Lung (tissue), 12 donors: ENCODE results near the gene NOC2L. TPM values are rescaled to one million over a fixed set of nuclear protein-coding genes. Genes with fewer than 3 reads are reported as not detected.

ENCODE experiments used
- ATAC-seq: fragments of 200-7000 bp; cut with Tn5 transposase; one replicate; pipeline ENCODE4 v1.9.1; 2020; ENCODE audit warnings: moderate number of reproducible peaks; ENCODE audit not compliant: insufficient read depth, low FRiP score
- DNase-seq, 3 donors: peaks; one replicate each; pipeline ENCODE4 v3.0.0-alpha.2; 2013 to 2017
- H3K27ac ChIP-seq, 2 donors: one replicate each; pipeline ENCODE4 v1.5.1; 2013; ENCODE audit warnings: mild to moderate bottlenecking in 2 of 2, moderate library complexity in 2 of 2, control low read depth in 1 of 2, inconsistent platforms in 1 of 2, low read depth in 1 of 2, low read length in 1 of 2
- H3K27me3 ChIP-seq, 3 donors: one replicate each; pipeline ENCODE4 v1.5.1; 2013; ENCODE audit warnings: low read length in 2 of 3; ENCODE audit not compliant: control insufficient read depth in 3 of 3, insufficient read depth in 3 of 3
- H3K36me3 ChIP-seq, 4 donors: one replicate each; pipeline ENCODE4 v1.5.1; 2013; ENCODE audit warnings: low read length in 4 of 4, mild to moderate bottlenecking in 1 of 4, moderate library complexity in 1 of 4; ENCODE audit not compliant: control insufficient read depth in 4 of 4, insufficient read depth in 4 of 4
- H3K4me1 ChIP-seq, 5 donors: one replicate each; pipeline ENCODE4 v1.5.1; 2013; ENCODE audit warnings: low read length in 5 of 5, mild to moderate bottlenecking in 2 of 5, moderate library complexity in 1 of 5; ENCODE audit not compliant: control insufficient read depth in 5 of 5, insufficient read depth in 5 of 5
- H3K4me3 ChIP-seq: one replicate; pipeline ENCODE4 v1.5.1; 2013; ENCODE audit warnings: mild to moderate bottlenecking, control low read depth, moderate library complexity
- H3K9ac ChIP-seq, 2 donors: one replicate each; pipeline ENCODE4 v1.5.1; 2013; ENCODE audit warnings: low read length in 2 of 2, control low read depth in 1 of 2; ENCODE audit not compliant: insufficient read depth in 1 of 2
- H3K9me3 ChIP-seq, 4 donors: one replicate each; pipeline ENCODE4 v1.5.1; 2013; ENCODE audit warnings: low read length in 3 of 4, mild to moderate bottlenecking in 1 of 4, moderate library complexity in 1 of 4; ENCODE audit not compliant: control insufficient read depth in 4 of 4, insufficient read depth in 3 of 4
- WGBS, 2 donors: extraction: QIAGEN DNeasy Blood & Tissue Kit; methylation state at CpG; one replicate each; pipeline ENCODE4 v1.1.7; 2013; 5-methylcytosine and 5-hydroxymethylcytosine counted together
- polyA plus RNA-seq, 2 donors: library from polyadenylated mRNA; stranded (reverse); fragments of 200-250 nt; gene quantifications; one replicate each; pipeline ENCODE4 v1.2.1, GENCODE V29; 2013
- total RNA-seq, 2 donors: library from RNA; depleted of rRNA in 1 of 2; stranded (reverse); fragments of >200 nt in 1 of 2; gene quantifications; one replicate each; pipeline ENCODE4 v1.2.1, GENCODE V29; 2014 to 2021
- TF ChIP-seq, protein P1 (sequence below): IDR thresholded peaks from 2 replicates; pipeline ENCODE4 v1.5.1; 2012; ENCODE audit warnings: mild to moderate bottlenecking; ENCODE audit errors: control extremely low read depth, extremely low read depth
- donor health status: control.
- donor health status: control.
- donor health status: Bipolar disorder and iron deficiency.
- donor health status: healthy.
- donor health status: DM: yes; HTN: yes; CAD: no.

Gene NOC2L
- total and polyA plus RNA-seq, 4 donors = 39.0 to 86.6 (median 67.7) TPM

DNA sequence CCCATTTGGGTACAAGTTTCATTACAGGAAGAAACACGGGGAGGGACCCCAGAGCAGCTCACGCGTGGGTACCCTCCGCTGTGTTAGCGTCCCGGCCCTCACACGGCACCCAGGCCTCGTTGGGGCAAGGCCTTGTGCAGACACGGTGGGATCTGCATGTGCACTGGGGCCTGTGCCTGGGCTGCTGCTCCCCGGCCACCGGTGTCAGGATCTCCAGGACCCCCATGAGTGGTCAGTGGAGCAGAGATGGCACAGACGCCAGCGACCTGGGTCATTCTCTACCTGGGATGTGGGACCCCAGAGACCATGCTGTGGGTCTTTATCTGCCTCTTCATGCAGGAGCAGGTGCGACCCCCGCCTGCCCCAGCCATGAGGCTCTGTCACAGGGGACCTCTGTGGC is 40.7 kb downstream of the NOC2L start:
- Histone ChIP-seq H3K36me3 (peaks cover 0 to 12% (median 0%) of the 10 kb centered on the region in 4 donors), H3K4me3 (no peak overlapping the region), H3K9ac (no peak overlapping the region), H3K9me3 (no peaks in the 10 kb centered on the region), H3K27me3 (peaks cover 0 to 20% (median 0%) of the 10 kb centered on the region in 3 donors), H3K27ac (no peak overlapping the region), H3K4me1 (peaks cover 0 to 72% (median 26%) of the 10 kb centered on the region in 5 donors)
- ATAC-seq = no peak
- DNase-seq = no peak
- WGBS, 2 donors = 77 to 88% methylated on average over 15 of the region's 15 CpGs
- TF ChIP-seq, protein P1, sequence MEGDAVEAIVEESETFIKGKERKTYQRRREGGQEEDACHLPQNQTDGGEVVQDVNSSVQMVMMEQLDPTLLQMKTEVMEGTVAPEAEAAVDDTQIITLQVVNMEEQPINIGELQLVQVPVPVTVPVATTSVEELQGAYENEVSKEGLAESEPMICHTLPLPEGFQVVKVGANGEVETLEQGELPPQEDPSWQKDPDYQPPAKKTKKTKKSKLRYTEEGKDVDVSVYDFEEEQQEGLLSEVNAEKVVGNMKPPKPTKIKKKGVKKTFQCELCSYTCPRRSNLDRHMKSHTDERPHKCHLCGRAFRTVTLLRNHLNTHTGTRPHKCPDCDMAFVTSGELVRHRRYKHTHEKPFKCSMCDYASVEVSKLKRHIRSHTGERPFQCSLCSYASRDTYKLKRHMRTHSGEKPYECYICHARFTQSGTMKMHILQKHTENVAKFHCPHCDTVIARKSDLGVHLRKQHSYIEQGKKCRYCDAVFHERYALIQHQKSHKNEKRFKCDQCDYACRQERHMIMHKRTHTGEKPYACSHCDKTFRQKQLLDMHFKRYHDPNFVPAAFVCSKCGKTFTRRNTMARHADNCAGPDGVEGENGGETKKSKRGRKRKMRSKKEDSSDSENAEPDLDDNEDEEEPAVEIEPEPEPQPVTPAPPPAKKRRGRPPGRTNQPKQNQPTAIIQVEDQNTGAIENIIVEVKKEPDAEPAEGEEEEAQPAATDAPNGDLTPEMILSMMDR = no peak

DNA sequence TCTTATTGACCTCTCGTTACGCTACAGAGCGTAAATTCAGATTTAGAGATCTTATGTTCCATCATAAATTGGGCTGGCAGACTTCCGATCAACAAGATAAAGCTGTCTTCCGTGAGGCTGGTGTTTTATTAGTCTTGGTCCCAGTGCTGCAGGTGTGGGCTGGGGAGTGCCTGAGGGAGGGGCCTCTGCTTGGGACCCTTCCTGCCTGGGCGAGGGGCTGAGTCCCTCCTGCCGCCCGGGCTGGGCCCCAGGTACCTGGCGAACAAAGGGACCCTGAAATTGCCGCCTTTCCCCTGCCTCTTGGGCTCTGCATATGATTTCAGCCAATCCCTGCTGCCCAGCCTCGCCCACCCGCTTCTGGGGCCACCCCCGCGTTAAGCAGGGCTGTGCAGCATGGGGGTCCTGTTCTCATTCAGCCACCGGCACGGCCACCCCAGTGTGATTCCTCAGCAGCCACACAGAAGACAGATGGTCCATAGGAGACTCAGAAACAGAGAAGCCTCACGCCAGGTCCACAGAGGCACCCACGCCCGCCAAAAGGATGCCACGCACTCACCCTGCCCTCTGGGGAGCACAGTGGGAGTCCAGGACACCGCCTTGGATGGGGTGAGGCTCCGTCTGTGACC is 41.5 kb downstream of the NOC2L start:
- Histone ChIP-seq H3K9ac (no peak overlapping the region), H3K9me3 (no peaks in the 10 kb centered on the region), H3K4me1 (peaks cover 0 to 71% (median 23%) of the 10 kb centered on the region in 5 donors), H3K4me3 (no peak overlapping the region), H3K27ac (no peak overlapping the region), H3K27me3 (peaks cover 0 to 16% (median 0%) of the 10 kb centered on the region in 3 donors), H3K36me3 (peaks cover 0 to 6% (median 0%) of the 10 kb centered on the region in 4 donors)
- DNase-seq (no peak), ATAC-seq (no peak)
- TF ChIP-seq, protein P1 = no peak
- WGBS, 2 donors = 58 to 83% methylated on average over 22 of the region's 22 CpGs

DNA sequence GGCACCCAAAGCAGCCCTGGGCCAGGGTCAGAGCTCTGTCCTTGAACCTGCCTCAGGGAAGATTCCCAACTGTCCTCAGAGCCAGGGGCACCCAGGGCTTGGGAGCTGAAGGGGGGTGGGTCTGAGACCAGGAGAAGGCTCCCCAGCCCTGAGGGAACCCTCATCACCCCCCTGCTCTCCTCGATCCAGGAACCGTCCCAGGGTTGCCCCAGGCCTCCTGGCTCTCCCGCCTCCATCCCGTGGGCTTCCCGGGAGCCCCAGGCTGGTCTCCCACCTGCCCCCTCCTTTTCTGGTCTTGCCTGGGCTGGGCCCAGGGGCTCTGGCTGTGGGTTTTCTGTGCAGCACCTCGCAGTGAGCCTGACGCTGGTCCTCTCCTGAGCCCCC is 42.0 kb downstream of the NOC2L start:
- peaks cover 0 to 74% (median 23%) of the 10 kb centered on the region in 5 donors for H3K4me1 ChIP-seq
- peaks cover 0 to 5% (median 0%) of the 10 kb centered on the region in 4 donors for H3K36me3 ChIP-seq
- no peak overlapping the region for H3K4me3 ChIP-seq
- 52 to 65% methylated on average over 7 of the region's 7 CpGs for WGBS, 2 donors
- H3K27me3 ChIP-seq = peaks cover 0 to 16% (median 0%) of the 10 kb centered on the region in 3 donors
- DNase-seq = peak in 1 of 3 donors; percentile 54
- no peak overlapping the region for H3K27ac ChIP-seq
- H3K9ac ChIP-seq = no peak overlapping the region
- ATAC-seq = no peak
- TF ChIP-seq, protein P1 = no peak
- no peaks in the 10 kb centered on the region for H3K9me3 ChIP-seq
